Activated T-helper 17 cell treated with anti-CD3 and anti-CD28 coated beads, Interleukin-2, amount 50 U/mL, for 72 hours (primary cell): ENCODE measurements around the gene CTBP2. TPM values are rescaled to one million over a fixed set of nuclear protein-coding genes. Genes with fewer than 3 reads are reported as not detected.

Experiments used
- ATAC-seq: fragments of 150-1000 bp; cut with Tn5 transposase; replicated peaks from 2 replicates; pipeline ENCODE4 v1.10.0; 2021; ENCODE audit warnings: mild to moderate bottlenecking, moderate library complexity
- H3K27ac Mint-ChIP-seq: one replicate; pipeline ENCODE4 v1.8.0; 2022; ENCODE audit warnings: mixed read lengths
- H3K27me3 Mint-ChIP-seq: one replicate; pipeline ENCODE4 v1.8.0; 2022; ENCODE audit warnings: mixed read lengths
- H3K36me3 Mint-ChIP-seq: one replicate; pipeline ENCODE4 v1.8.0; 2022; ENCODE audit warnings: low read depth, mild to moderate bottlenecking, mixed read lengths
- H3K4me1 Mint-ChIP-seq: one replicate; pipeline ENCODE4 v1.8.0; 2022; ENCODE audit warnings: mixed read lengths
- H3K4me3 Mint-ChIP-seq: one replicate; pipeline ENCODE4 v1.8.0; 2022; ENCODE audit warnings: mild to moderate bottlenecking, mixed read lengths
- H3K9me3 Mint-ChIP-seq: one replicate; pipeline ENCODE4 v1.8.0; 2022; ENCODE audit warnings: mixed read lengths
- total RNA-seq, 2 donors: library from RNA; stranded (reverse); gene quantifications; one replicate each; pipeline ENCODE4 v1.2.3, GENCODE V29; 2022

CTBP2 gene
- total RNA-seq: 1 to 10 TPM in 1 of 2 donors, under 1 TPM in 1; 0.74 to 1.1 TPM

DNA sequence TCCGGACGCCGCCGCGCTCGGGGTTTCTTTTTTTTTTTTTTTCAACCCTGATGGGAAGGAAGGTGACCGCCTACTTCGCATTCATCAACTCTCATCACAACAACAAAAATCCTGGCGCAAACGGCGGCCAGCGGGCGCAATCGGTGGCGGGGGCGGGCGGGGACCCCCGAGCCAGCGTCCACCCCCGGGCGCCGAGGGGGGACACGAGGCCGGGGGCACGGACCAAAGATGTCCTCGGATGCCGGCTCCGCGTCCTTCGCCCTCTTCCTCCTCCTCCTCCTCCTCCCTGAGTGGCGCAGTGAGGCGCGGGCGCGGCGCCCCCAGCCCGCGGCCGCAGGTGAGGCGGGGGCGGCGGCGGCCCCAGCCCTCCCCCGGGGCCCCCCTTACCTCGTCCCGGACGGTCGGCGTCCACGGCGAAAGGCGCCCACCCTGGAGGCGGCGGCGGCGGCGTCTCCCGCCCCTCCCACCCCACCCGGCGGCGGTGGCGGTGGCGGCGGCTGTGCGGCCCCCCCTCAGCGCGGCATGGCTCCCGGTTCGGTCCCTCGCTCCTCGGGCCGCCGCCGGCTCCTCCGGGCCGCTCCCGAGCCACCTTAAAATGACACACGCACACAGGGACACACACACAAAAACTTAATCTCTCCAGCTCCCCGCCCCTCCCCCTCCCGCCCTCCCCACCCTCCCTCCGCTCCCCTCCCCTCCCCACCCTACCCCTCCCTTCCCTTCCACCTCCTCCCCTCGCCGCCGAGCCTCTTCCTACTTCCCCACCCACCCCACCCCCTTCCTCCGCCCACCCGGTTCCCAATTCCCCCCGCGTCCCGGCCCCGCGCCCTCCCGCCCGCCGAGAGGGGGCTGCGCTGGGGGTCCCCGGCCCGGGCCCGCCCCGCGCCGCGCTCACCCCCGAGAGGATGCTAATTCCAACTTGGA is at the start of gene CTBP2:
TSS of gene CTBP2 (minus strand) at position 632 of the 924 bp plus-strand sequence.
- Mint-ChIP-seq H3K36me3 (peaks cover 5% of the 10 kb centered on the region), H3K27me3 (peaks cover 41% of the 10 kb centered on the region), H3K4me1 (no peaks in the 10 kb centered on the region), H3K27ac (no peak within 1 kb of the TSS), H3K9me3 (no peaks in the 10 kb centered on the region), H3K4me3 (peak within 1 kb of the TSS; percentile 19)
- ATAC-seq: no peak

DNA sequence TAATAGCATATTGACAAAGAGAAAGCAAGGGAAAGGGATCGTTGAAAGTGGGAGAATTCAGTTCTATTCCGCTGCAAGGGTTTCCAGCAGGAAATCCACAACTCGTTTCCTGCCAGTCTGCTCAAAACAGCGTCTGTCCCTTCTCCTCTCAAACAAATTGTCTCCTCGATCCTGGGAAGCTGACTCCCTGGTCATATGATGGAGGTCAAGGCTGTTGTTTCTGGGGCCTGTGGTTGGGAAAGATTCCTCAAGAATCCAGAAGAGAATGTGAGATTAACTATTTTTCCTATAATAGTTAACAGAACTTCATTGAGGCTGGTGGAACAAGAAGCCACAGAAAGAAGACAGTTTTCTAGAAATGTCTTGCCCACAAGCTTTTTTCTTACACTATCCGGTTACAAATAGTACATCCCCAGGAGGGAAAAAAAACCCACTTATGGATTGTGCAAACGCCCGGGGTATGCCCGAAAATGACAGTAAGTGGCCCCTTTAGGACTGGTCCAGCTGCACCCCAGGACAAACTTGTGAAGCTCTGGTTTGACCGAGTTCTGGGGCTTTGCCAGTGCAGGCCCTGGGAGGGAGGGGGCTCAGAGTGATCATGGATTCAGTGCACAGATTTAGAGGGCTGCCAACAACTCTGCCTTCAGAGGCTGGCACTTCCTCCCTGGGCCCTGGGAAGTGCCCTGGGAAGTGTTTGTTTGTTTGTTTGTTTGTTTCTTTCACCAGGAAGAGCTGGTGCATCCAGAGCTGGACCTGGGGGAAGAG is 49.4 kb upstream of the CTBP2 start:
- Mint-ChIP-seq H3K4me1 (no peaks in the 10 kb centered on the region), H3K27ac (no peak overlapping the region), H3K36me3 (no peaks in the 10 kb centered on the region)

DNA sequence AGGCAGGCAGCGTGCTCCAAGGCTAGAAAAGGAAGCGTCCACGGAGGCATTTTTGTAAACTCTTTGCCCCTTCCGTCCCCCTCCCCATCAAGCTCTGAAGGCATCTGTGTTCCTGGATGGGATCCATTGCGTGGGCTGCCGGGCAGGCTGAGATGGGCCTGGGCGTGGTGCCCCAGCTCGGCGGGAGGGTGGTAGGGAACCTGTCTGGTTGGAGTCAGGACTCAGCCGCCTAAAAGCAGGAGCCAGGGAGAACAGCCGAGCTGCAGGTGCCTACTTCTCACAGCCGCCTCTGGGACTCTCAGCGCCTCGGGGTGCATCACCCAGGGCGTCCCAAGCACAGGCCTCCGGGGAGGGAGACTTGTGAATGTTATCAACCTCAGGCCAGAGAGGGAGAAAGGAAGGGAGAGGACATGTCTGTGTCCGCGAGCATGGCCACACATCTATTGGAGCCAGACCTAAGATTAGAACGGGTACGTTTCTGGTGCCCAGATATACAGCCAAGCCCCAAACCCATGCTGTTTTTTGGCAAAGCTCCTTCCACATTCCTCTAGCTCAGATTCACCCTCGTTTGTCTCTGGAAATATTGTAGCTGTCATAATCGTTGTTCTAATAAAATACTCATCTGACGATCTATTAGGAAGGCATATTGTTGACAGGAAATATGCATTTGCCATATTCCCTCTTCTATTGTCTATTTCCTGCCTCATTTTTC is 48.6 kb upstream of the CTBP2 start:
- Mint-ChIP-seq H3K4me1 (no peaks in the 10 kb centered on the region), H3K27me3 (peaks cover 7% of the 10 kb centered on the region), H3K36me3 (no peaks in the 10 kb centered on the region), H3K9me3 (no peaks in the 10 kb centered on the region), H3K27ac (no peak overlapping the region), H3K4me3 (no peak overlapping the region)
- ATAC-seq: no peak

More for the DNA sequence above, 49.4 kb upstream of the CTBP2 start:
- H3K9me3 Mint-ChIP-seq: no peaks in the 10 kb centered on the region
- H3K27me3 Mint-ChIP-seq: peaks cover 7% of the 10 kb centered on the region
- H3K4me3 Mint-ChIP-seq: no peak overlapping the region
- no peak for ATAC-seq

DNA sequence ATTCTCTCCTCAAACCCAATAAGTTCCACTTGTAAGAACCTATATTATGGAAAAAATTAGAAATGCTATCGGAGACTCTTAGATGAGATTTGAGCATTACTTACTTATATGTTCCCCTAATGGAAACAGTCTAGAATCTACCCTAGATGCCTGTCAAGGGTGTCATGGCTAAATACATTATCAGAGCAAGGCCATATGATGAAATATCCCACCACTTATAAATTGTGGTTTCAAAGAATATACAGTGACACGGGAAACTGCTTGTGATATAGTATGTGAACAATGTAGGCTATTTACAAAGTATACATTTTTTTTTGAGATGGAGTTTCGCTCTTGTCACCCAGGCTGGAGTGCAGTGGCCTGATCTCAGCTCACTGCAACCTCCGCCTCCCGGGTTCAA is 46.3 kb upstream of the CTBP2 start:
- no peaks in the 10 kb centered on the region for H3K4me1 Mint-ChIP-seq

GRCh38 chr10:125205431-125205830 is 45.1 kb upstream of the CTBP2 start:
- Mint-ChIP-seq H3K4me3 (no peak overlapping the region), H3K27ac (no peak overlapping the region), H3K27me3 (peaks cover 2% of the 10 kb centered on the region), H3K36me3 (no peaks in the 10 kb centered on the region), H3K4me1 (no peaks in the 10 kb centered on the region), H3K9me3 (no peaks in the 10 kb centered on the region)
- ATAC-seq: no peak

More for the DNA sequence above, 46.3 kb upstream of the CTBP2 start:
- H3K27ac Mint-ChIP-seq: no peak overlapping the region
- no peaks in the 10 kb centered on the region for H3K9me3 Mint-ChIP-seq
- no peaks in the 10 kb centered on the region for H3K27me3 Mint-ChIP-seq
- H3K36me3 Mint-ChIP-seq: no peaks in the 10 kb centered on the region
- no peak overlapping the region for H3K4me3 Mint-ChIP-seq
- no peak for ATAC-seq

GRCh38 chr10:125204400-125204799 is 44.0 kb upstream of the CTBP2 start:
- H3K36me3 Mint-ChIP-seq: no peaks in the 10 kb centered on the region
- no peak for ATAC-seq
- peaks cover 9% of the 10 kb centered on the region for H3K27me3 Mint-ChIP-seq
- H3K4me1 Mint-ChIP-seq: no peaks in the 10 kb centered on the region
- no peak overlapping the region for H3K27ac Mint-ChIP-seq
- H3K4me3 Mint-ChIP-seq: no peak overlapping the region
- H3K9me3 Mint-ChIP-seq: no peaks in the 10 kb centered on the region

DNA sequence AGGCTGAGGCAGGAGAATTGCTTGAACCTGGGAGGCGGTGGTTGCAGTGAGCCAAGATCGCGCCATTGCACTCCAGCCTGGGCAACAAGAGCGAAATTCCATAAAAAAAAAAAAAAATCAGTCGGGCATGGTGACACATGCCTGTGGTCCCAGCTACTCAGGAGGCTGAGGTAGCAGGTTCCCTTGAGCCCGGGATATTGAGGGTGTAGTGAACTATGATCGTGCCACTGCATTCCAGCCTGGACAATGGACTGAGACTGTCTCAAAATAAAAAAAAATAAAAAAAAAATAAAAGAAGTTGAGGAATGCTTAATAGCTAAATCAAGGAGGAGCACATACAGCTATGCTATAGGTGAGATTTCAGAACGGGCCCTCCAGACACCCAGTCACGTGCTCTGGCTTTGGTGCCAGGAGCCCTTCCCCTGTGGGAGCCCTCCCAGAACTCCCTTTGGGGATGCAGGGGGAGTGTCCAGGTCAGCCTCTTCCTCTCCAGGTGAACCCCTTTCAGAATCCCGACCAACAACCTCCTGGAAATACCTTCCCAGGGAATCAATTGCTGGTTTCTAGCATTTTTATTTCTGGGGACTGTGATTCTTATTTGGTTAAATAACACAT is 42.9 kb upstream of the CTBP2 start:
- no peak for ATAC-seq
- Mint-ChIP-seq H3K36me3 (no peaks in the 10 kb centered on the region), H3K9me3 (no peaks in the 10 kb centered on the region), H3K4me1 (no peaks in the 10 kb centered on the region), H3K27me3 (peaks cover 9% of the 10 kb centered on the region), H3K27ac (no peak overlapping the region), H3K4me3 (no peak overlapping the region)

GRCh38 chr10:125201791-125202622 is 41.6 kb upstream of the CTBP2 start:
- H3K36me3 Mint-ChIP-seq: no peaks in the 10 kb centered on the region
- no peak overlapping the region for H3K4me3 Mint-ChIP-seq
- ATAC-seq: no peak
- no peaks in the 10 kb centered on the region for H3K9me3 Mint-ChIP-seq
- H3K27ac Mint-ChIP-seq: no peak overlapping the region
- peaks cover 9% of the 10 kb centered on the region for H3K27me3 Mint-ChIP-seq
- H3K4me1 Mint-ChIP-seq: no peaks in the 10 kb centered on the region

GRCh38 chr10:125201108-125201524 is 40.8 kb upstream of the CTBP2 start:
- no peak overlapping the region for H3K4me3 Mint-ChIP-seq
- no peaks in the 10 kb centered on the region for H3K4me1 Mint-ChIP-seq
- no peaks in the 10 kb centered on the region for H3K9me3 Mint-ChIP-seq
- H3K36me3 Mint-ChIP-seq: no peaks in the 10 kb centered on the region
- H3K27me3 Mint-ChIP-seq: peaks cover 9% of the 10 kb centered on the region
- no peak overlapping the region for H3K27ac Mint-ChIP-seq
- ATAC-seq: peak; percentile 65

DNA sequence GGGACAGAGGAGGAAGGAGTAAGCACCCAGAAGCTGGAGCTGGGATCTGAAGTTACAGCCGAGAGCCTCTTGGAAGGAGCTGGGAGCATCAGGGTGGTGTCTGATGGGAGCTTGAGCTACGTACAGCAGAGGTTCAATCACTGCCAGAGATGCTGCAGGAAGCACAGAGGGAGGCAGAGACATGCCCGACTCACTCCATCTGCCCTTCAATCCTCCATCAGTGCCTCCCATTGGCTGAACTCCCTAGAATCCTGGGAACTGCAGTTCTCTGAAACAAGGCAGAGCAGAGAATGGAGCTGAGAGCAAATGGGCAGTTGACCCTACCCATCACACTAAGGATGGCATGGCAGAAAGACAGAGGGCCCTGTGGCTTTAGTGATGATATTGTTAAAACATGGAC is 40.0 kb upstream of the CTBP2 start:
- Mint-ChIP-seq H3K9me3 (no peaks in the 10 kb centered on the region), H3K4me3 (no peak overlapping the region), H3K36me3 (no peaks in the 10 kb centered on the region), H3K4me1 (no peaks in the 10 kb centered on the region), H3K27ac (no peak overlapping the region), H3K27me3 (peaks cover 9% of the 10 kb centered on the region)
- ATAC-seq: no peak

DNA sequence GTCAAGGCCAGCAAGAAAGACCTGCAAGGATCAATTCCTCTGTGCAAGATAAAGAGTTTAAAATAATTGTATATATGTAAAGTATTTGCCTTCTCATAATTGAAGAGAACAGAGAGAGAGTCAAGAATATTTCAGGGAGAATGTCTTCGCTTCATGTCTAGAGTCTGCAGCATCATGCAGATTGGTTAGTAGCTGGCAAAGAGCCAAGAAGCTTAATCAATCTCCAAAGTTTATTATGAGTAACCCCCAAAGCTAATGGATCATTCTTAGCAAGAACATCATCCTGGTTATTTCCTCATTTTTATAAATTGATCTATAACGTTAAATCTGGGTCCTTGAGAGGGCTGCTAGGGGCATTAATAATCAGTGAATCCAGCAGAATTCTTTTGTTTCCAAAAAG is 38.9 kb upstream of the CTBP2 start:
- Mint-ChIP-seq H3K36me3 (no peaks in the 10 kb centered on the region), H3K27me3 (peaks cover 9% of the 10 kb centered on the region), H3K4me1 (no peaks in the 10 kb centered on the region), H3K27ac (no peak overlapping the region), H3K9me3 (no peaks in the 10 kb centered on the region), H3K4me3 (no peak overlapping the region)
- ATAC-seq: no peak

- H3K4me1 Mint-ChIP-seq: no peaks in the 10 kb centered on the region
- no peak for ATAC-seq
- H3K4me3 Mint-ChIP-seq: no peak overlapping the region
- H3K36me3 Mint-ChIP-seq: no peaks in the 10 kb centered on the region
- H3K27ac Mint-ChIP-seq: no peak overlapping the region
- peaks cover 5% of the 10 kb centered on the region for H3K27me3 Mint-ChIP-seq
- no peaks in the 10 kb centered on the region for H3K9me3 Mint-ChIP-seq
Measured at GRCh38 chr10:125194814-125195213, 34.5 kb upstream of the CTBP2 start.

DNA sequence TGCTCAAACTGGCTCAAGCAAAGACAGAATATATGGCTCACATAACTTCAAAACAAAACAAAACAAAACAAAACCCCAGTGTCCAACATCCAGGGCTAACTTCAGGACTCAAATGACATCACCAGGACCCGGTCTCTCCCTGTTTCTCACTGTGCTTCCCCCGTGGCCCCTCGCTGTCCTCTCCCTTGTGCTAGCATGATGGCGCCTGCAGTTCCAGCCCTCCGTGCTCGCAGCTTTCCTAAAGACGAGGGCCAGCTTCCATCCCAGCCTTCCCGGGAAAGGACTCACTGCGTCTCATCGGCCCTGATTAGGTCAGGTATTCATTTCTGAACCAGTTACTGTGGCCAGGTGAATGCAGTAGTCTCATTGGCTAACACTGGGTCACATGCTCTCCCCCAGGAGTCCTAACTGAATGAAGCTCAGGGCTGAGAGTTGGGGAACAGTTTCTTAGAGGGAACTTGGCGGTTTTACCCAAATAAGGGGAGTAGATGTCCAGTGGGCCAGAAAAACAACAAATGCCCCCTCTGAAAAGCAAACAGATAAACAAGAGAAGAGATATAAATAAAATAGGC is 33.0 kb upstream of the CTBP2 start:
- ATAC-seq: no peak
- H3K9me3 Mint-ChIP-seq: no peaks in the 10 kb centered on the region
- peaks cover 6% of the 10 kb centered on the region for H3K27me3 Mint-ChIP-seq
- no peak overlapping the region for H3K4me3 Mint-ChIP-seq
- no peak overlapping the region for H3K27ac Mint-ChIP-seq
- H3K36me3 Mint-ChIP-seq: no peaks in the 10 kb centered on the region
- H3K4me1 Mint-ChIP-seq: no peaks in the 10 kb centered on the region
